Uterus (tissue), 2 donors: ENCODE measurements around the gene MREG.

Experiments
- CTCF ChIP-seq, 4 experiments: fragments of 200-600 bp in 2 of 4; fragments of 450-650 bp in 2 of 4; sonication (generic) in 2 of 4; IDR thresholded peaks; one replicate each; pipeline ENCODE4 v1.5.1; 2016 to 2019; ENCODE audit warnings: antibody characterized with exemption in 4 of 4, mild to moderate bottlenecking in 2 of 4, moderate library complexity in 1 of 4
- POLR2A ChIP-seq, 2 donors: fragments of 450-650 bp; IDR thresholded peaks; one replicate each; pipeline ENCODE4 v1.6.1; 2016; ENCODE audit warnings: antibody characterized with exemption in 2 of 2, mild to moderate bottlenecking in 1 of 2, moderate library complexity in 1 of 2

DNA sequence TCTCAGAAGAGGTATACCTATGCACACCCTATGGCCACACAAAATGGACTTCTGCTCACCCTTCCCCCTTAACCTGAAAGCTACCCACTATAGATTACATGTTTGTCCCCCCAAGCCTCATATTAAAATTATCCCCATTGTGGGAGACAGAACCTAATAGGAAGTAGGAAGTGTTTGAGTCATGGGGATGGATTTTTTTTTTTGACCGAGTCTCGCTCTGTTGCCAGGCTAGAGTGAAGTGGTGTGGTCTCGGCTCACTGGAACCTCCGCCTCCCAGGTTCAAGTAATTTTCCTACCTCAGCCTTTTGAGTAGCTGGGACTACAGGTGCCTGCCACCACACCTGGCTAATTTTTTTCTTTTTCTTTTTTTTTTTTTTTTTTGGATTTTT, 98.6 kb downstream of the MREG start:
- TF ChIP-seq CTCF (IDR thresholded peaks at IDR 0.05) (no peak), POLR2A (IDR thresholded peaks at IDR 0.05) (no peak)
